Measurements from ENCODE around the gene SLC35D2. TPM values are rescaled to one million over a fixed set of nuclear protein-coding genes. Genes with fewer than 3 reads are reported as not detected.
"Not testable (repeated sequence)": the region's sequence is repeated elsewhere in the genome, so short reads cannot be mapped to it uniquely, and the experiment has no call there.

The SLC35D2 gene
- total RNA-seq, 1 experiment from 2014 or later, result 19.0 TPM

- no peak overlapping the region for H3K27ac ChIP-seq (ENCODE audit: insufficient read length, low read depth, low read length)
- H2BK120ac ChIP-seq (ENCODE audit: low read depth, low read length, poor library complexity, severe bottlenecking), result no peak overlapping the region
- no CpG with 5 or more reads among the region's 2 CpGs for WGBS (ENCODE audit: extremely low coverage, insufficient read length, low lambda C conversion rate)
- H3K4ac ChIP-seq (ENCODE audit: low read depth, low read length), result no peak overlapping the region
- no peak overlapping the region for H3K18ac ChIP-seq (ENCODE audit: insufficient read length, low read depth, low read length)
- no peaks in the 10 kb centered on the region for H3K9me3 ChIP-seq (ENCODE audit: control insufficient read depth, low read depth, low read length)
- H2AK5ac ChIP-seq (ENCODE audit: insufficient read length, low read length), result no peak overlapping the region
- no peak overlapping the region for H3K23ac ChIP-seq (ENCODE audit: insufficient read length, low read depth, low read length)
- H3K36me3 Mint-ChIP-seq (ENCODE audit: insufficient read depth in 1 of 3, low read depth in 3 of 3), result peaks cover 2 to 19% (median 15%) of the 10 kb centered on the region in 3 experiments
- no peak overlapping the region for H3K14ac ChIP-seq (ENCODE audit: insufficient read depth, low read length)
- no peaks in the 10 kb centered on the region for H3K23me2 ChIP-seq (ENCODE audit: insufficient read length, low read depth, low read length, poor library complexity, severe bottlenecking)
- H4K5ac ChIP-seq (ENCODE audit: insufficient read length, low read depth, low read length), result no peak overlapping the region
- no peak overlapping the region for H4K91ac ChIP-seq (ENCODE audit: insufficient read length, low read depth, low read length)
- no peak overlapping the region for H2BK20ac ChIP-seq (ENCODE audit: low read depth, low read length, poor library complexity, severe bottlenecking)
- no peak overlapping the region for H2BK5ac ChIP-seq (ENCODE audit: insufficient read length, low read length)
- H4K20me1 ChIP-seq (ENCODE audit: control insufficient read depth, insufficient read depth, insufficient read length), result no peaks in the 10 kb centered on the region
- no peaks in the 10 kb centered on the region for H3K27me3 Mint-ChIP-seq (ENCODE audit: low read depth)
- no peaks in the 10 kb centered on the region for H3K4me1 Mint-ChIP-seq
- H3K4me3 Mint-ChIP-seq, result no peak overlapping the region
- no peak overlapping the region for H3K9ac ChIP-seq (ENCODE audit: extremely low read depth, insufficient read length, low read length)
- no peaks in the 10 kb centered on the region for H3K9me3 Mint-ChIP-seq
- H3K27me3 ChIP-seq (ENCODE audit: insufficient read depth, low read length), result no peaks in the 10 kb centered on the region
- H3K4me1 ChIP-seq (ENCODE audit: insufficient read depth, low read length), result no peaks in the 10 kb centered on the region
- no peak overlapping the region for H3T11ph ChIP-seq (ENCODE audit: low read length)
- no peak for TF ChIP-seq CTCF (conservative IDR thresholded peaks at IDR 0.05)
- no peak overlapping the region for H3K4me2 ChIP-seq (ENCODE audit: insufficient read depth, insufficient read length, low read length)
- no peak overlapping the region for H3K27ac Mint-ChIP-seq
- H3K56ac ChIP-seq (ENCODE audit: insufficient read length, low read depth, low read length), result no peak overlapping the region
- no peaks in the 10 kb centered on the region for H3K79me1 ChIP-seq (ENCODE audit: insufficient read depth, low read depth, low read length, poor library complexity, severe bottlenecking)
- H3K79me2 ChIP-seq (ENCODE audit: insufficient read depth, low read length), result no peaks in the 10 kb centered on the region
- H2BK12ac ChIP-seq (ENCODE audit: insufficient read length, low read depth, low read length), result no peak overlapping the region
- no peak overlapping the region for H2AFZ ChIP-seq (ENCODE audit: low read length)
- no peak for DNase-seq
- H2BK15ac ChIP-seq (ENCODE audit: low read depth, low read length), result no peak overlapping the region
- H4K8ac ChIP-seq (replicated peaks; ENCODE audit: insufficient read length, low read depth, low read length), result no peak overlapping the region
These were observed 22.5 kb downstream of the SLC35D2 start for GRCh38 chr9:96360976-96361375.

- H3K4me2 ChIP-seq (ENCODE audit: insufficient read depth, insufficient read length, low read length); H3K27ac Mint-ChIP-seq; H3K4me1 ChIP-seq (ENCODE audit: insufficient read depth, low read length); H3K18ac ChIP-seq (ENCODE audit: insufficient read length, low read depth, low read length); H3K27me3 Mint-ChIP-seq (ENCODE audit: low read depth); H3K27ac ChIP-seq (ENCODE audit: insufficient read length, low read depth, low read length); H3K9me3 Mint-ChIP-seq; H2BK5ac ChIP-seq (ENCODE audit: insufficient read length, low read length); H3K27me3 ChIP-seq (ENCODE audit: insufficient read depth, low read length); H3K23ac ChIP-seq (ENCODE audit: insufficient read length, low read depth, low read length); H2AK5ac ChIP-seq (ENCODE audit: insufficient read length, low read length); H2BK15ac ChIP-seq (ENCODE audit: low read depth, low read length); H3K56ac ChIP-seq (ENCODE audit: insufficient read length, low read depth, low read length); H2AFZ ChIP-seq (ENCODE audit: low read length); H3K4ac ChIP-seq (ENCODE audit: low read depth, low read length); H4K5ac ChIP-seq (ENCODE audit: insufficient read length, low read depth, low read length); H3K4me1 Mint-ChIP-seq; H3K9ac ChIP-seq (ENCODE audit: extremely low read depth, insufficient read length, low read length); H4K20me1 ChIP-seq (ENCODE audit: control insufficient read depth, insufficient read depth, insufficient read length); H3K9me3 ChIP-seq (ENCODE audit: control insufficient read depth, low read depth, low read length); H3T11ph ChIP-seq (ENCODE audit: low read length); H2BK120ac ChIP-seq (ENCODE audit: low read depth, low read length, poor library complexity, severe bottlenecking); H4K8ac ChIP-seq (replicated peaks; ENCODE audit: insufficient read length, low read depth, low read length); H2BK12ac ChIP-seq (ENCODE audit: insufficient read length, low read depth, low read length); DNase-seq; H3K79me1 ChIP-seq (ENCODE audit: insufficient read depth, low read depth, low read length, poor library complexity, severe bottlenecking); H3K79me2 ChIP-seq (ENCODE audit: insufficient read depth, low read length); H3K4me3 Mint-ChIP-seq; H4K91ac ChIP-seq (ENCODE audit: insufficient read length, low read depth, low read length); H3K14ac ChIP-seq (ENCODE audit: insufficient read depth, low read length); H2BK20ac ChIP-seq (ENCODE audit: low read depth, low read length, poor library complexity, severe bottlenecking); H3K23me2 ChIP-seq (ENCODE audit: insufficient read length, low read depth, low read length, poor library complexity, severe bottlenecking): not testable (repeated sequence)
- peaks cover 2 to 21% (median 15%) of the 10 kb centered on the region in 3 experiments for H3K36me3 Mint-ChIP-seq (ENCODE audit: insufficient read depth in 1 of 3, low read depth in 3 of 3)
- WGBS (ENCODE audit: extremely low coverage, insufficient read length, low lambda C conversion rate), result no CpG with 5 or more reads among the region's 6 CpGs
These were observed 23.0 kb downstream of the SLC35D2 start for GRCh38 chr9:96360523-96360922.
